Neural cell (in vitro differentiated cells): ENCODE results near the gene ITGA11. TPM values are rescaled to one million over a fixed set of nuclear protein-coding genes. Genes with fewer than 3 reads are reported as not detected.

Source experiments
- H2AFZ ChIP-seq: fragments of 200-600, 300-800 bp; sonication (generic), shearing (Covaris generic); 2 replicates; pipeline ENCODE4 v1.6.0; 2014; ENCODE audit warnings: low read depth, mild to moderate bottlenecking, antibody characterized with exemption, low read length, moderate library complexity
- H3F3A ChIP-seq: fragments of 200-600 bp; shearing (Covaris generic); 2 replicates; pipeline ENCODE4 v1.6.1; 2016; ENCODE audit warnings: mild to moderate bottlenecking, moderate library complexity, mixed read lengths, antibody characterized with exemption, low read length; ENCODE audit not compliant: insufficient read depth, poor library complexity, severe bottlenecking
- H3K27ac ChIP-seq: fragments of 200-600, 300-800 bp; sonication (generic), shearing (Covaris generic); 2 replicates; pipeline ENCODE4 v1.5.1; 2014; ENCODE audit warnings: mild to moderate bottlenecking, low read length, moderate library complexity
- H3K27me3 ChIP-seq: fragments of 300-800, 200-600 bp; sonication (generic), shearing (Covaris generic); 2 replicates; pipeline ENCODE4 v1.6.0; 2014; ENCODE audit warnings: mild to moderate bottlenecking, low read depth, low read length, moderate library complexity; ENCODE audit not compliant: insufficient read depth
- H3K36me3 ChIP-seq: fragments of 300-800, 200-600 bp; sonication (generic), shearing (Covaris generic); 2 replicates; pipeline ENCODE4 v1.5.1; 2014; ENCODE audit warnings: mild to moderate bottlenecking, antibody characterized with exemption, low read length, moderate library complexity; ENCODE audit not compliant: insufficient read depth
- H3K4me2 ChIP-seq: fragments of 300-800, 200-600 bp; sonication (generic), shearing (Covaris generic); 2 replicates; pipeline ENCODE4 v1.6.0; 2014; ENCODE audit warnings: mild to moderate bottlenecking, low read length
- H3K4me3 ChIP-seq: fragments of 300-800, 200-600 bp; sonication (generic), shearing (Covaris generic); 2 replicates; pipeline ENCODE4 v1.5.1; 2014; ENCODE audit warnings: mild to moderate bottlenecking, low read length, moderate library complexity
- H3K79me2 ChIP-seq: fragments of 200-600 bp; shearing (Covaris generic); replicated peaks from 2 replicates; pipeline ENCODE4 v1.6.0; 2014; ENCODE audit warnings: mild to moderate bottlenecking, low read length, moderate library complexity; ENCODE audit not compliant: insufficient read depth
- H3K9ac ChIP-seq: fragments of 300-800, 200-600 bp; sonication (generic), shearing (Covaris generic); 2 replicates; pipeline ENCODE4 v1.6.1; 2016; ENCODE audit warnings: mild to moderate bottlenecking, low read length, mixed read lengths
- H3K9me2 ChIP-seq: fragments of 200-600 bp; shearing (Covaris generic); 2 replicates; pipeline ENCODE4 v1.6.1; 2016; ENCODE audit warnings: mild to moderate bottlenecking, low read length, mixed read lengths; ENCODE audit not compliant: insufficient read depth
- H3K9me3 ChIP-seq: fragments of 200-600, 300-800 bp; sonication (generic), shearing (Covaris generic); 2 replicates; pipeline ENCODE4 v1.6.1; 2016; ENCODE audit warnings: mild to moderate bottlenecking, mixed run types, low read length, moderate library complexity, mixed read lengths
- H4K20me1 ChIP-seq: fragments of 200-600 bp; shearing (Covaris generic); 2 replicates; pipeline ENCODE4 v1.6.1; 2016; ENCODE audit warnings: mild to moderate bottlenecking, mixed run types; ENCODE audit not compliant: insufficient read depth
- CTCF ChIP-seq: fragments of 450-650 bp; IDR thresholded peaks from 2 replicates; pipeline ENCODE4 v1.5.1; 2014; ENCODE audit warnings: antibody characterized with exemption, mild to moderate bottlenecking, moderate library complexity; ENCODE audit not compliant: poor library complexity, severe bottlenecking
- EP300 ChIP-seq: fragments of 450-650 bp; conservative IDR thresholded peaks from 2 replicates; pipeline ENCODE4 v1.6.1; 2014; ENCODE audit warnings: antibody characterized with exemption, mild to moderate bottlenecking, moderate library complexity; ENCODE audit not compliant: poor library complexity, severe bottlenecking
- EZH2 ChIP-seq: fragments of 200-600, 300-800 bp; shearing (Covaris generic), sonication (generic); IDR thresholded peaks from 2 replicates; pipeline ENCODE4 v1.6.1; 2014; ENCODE audit warnings: antibody characterized with exemption, low read length, borderline replicate concordance, mild to moderate bottlenecking; ENCODE audit not compliant: insufficient read depth, poor library complexity, severe bottlenecking
- MXI1 ChIP-seq: fragments of 450-650 bp; conservative IDR thresholded peaks from 2 replicates; pipeline ENCODE4 v1.6.1; 2014; ENCODE audit warnings: antibody characterized with exemption, mild to moderate bottlenecking; ENCODE audit not compliant: poor library complexity, severe bottlenecking
- POLR2AphosphoS5 ChIP-seq: IDR thresholded peaks from 2 replicates; pipeline ENCODE4 v1.6.1; 2012
- RAD21 ChIP-seq: fragments of 450-650 bp; conservative IDR thresholded peaks from 2 replicates; pipeline ENCODE4 v1.6.1; 2014; ENCODE audit warnings: antibody characterized with exemption, mild to moderate bottlenecking, moderate library complexity
- REST ChIP-seq: IDR thresholded peaks from 2 replicates; pipeline ENCODE4 v1.6.1; 2012; ENCODE audit warnings: borderline replicate concordance
- SMC3 ChIP-seq: fragments of 450-650 bp; conservative IDR thresholded peaks from 2 replicates; pipeline ENCODE4 v1.6.1; 2014; ENCODE audit warnings: antibody characterized with exemption, mild to moderate bottlenecking, moderate library complexity; ENCODE audit not compliant: poor library complexity
- TAF1 ChIP-seq: IDR thresholded peaks from 2 replicates; pipeline ENCODE4 v1.6.1; 2012; ENCODE audit warnings: low read depth
- polyA plus RNA-seq: library from polyadenylated mRNA; depleted of rRNA; stranded (reverse); fragments of >200 nt; gene quantifications from 2 replicates; pipeline ENCODE4 v1.2.3, GENCODE V29; 2014

ITGA11 gene
- polyA plus RNA-seq, 1 donor from 2014 or later: not detected

- Histone ChIP-seq H3K4me3 (no peak overlapping the region), H4K20me1 (no peaks in the 10 kb centered on the region), H3K79me2 (no peaks in the 10 kb centered on the region), H3K9ac (no peak overlapping the region), H3K36me3 (no peaks in the 10 kb centered on the region), H3K27ac (no peak overlapping the region), H3K9me2 (no peaks in the 10 kb centered on the region), H3K9me3 (no peaks in the 10 kb centered on the region), H3K4me2 (no peak overlapping the region), H3F3A (no peaks in the 10 kb centered on the region), H2AFZ (no peak overlapping the region), H3K27me3 (peaks cover 21% of the 10 kb centered on the region)
- no peak for TF ChIP-seq EP300
- TF ChIP-seq EZH2: no peak
- TF ChIP-seq RAD21: no peak
- TF ChIP-seq MXI1: no peak
- no peak for TF ChIP-seq POLR2AphosphoS5
- no peak for TF ChIP-seq SMC3
- no peak for TF ChIP-seq CTCF
- TF ChIP-seq REST: no peak
- TF ChIP-seq TAF1: no peak
Measured at GRCh38 chr15:68436680-68437079, 4.7 kb upstream of the ITGA11 start.

GRCh38 chr15:68435966-68436365, 4.0 kb upstream of the ITGA11 start:
- Histone ChIP-seq H3K9ac (no peak overlapping the region), H3K27me3 (peaks cover 28% of the 10 kb centered on the region)

More at GRCh38 chr15:68435966-68436365, 4.0 kb upstream of the ITGA11 start:
- no peaks in the 10 kb centered on the region for H3F3A ChIP-seq
- no peak overlapping the region for H2AFZ ChIP-seq
- no peaks in the 10 kb centered on the region for H3K36me3 ChIP-seq
- no peak for TF ChIP-seq RAD21
- no peak for TF ChIP-seq CTCF
- no peak for TF ChIP-seq EZH2
- TF ChIP-seq TAF1: no peak
- no peak for TF ChIP-seq MXI1
- no peak for TF ChIP-seq EP300
- no peak for TF ChIP-seq POLR2AphosphoS5
- TF ChIP-seq REST: no peak
- no peak for TF ChIP-seq SMC3
- H3K4me3 ChIP-seq: no peak overlapping the region
- no peak overlapping the region for H3K27ac ChIP-seq
- H3K9me2 ChIP-seq: no peaks in the 10 kb centered on the region
- no peaks in the 10 kb centered on the region for H4K20me1 ChIP-seq
- H3K9me3 ChIP-seq: no peaks in the 10 kb centered on the region
- H3K4me2 ChIP-seq: no peak overlapping the region
- no peaks in the 10 kb centered on the region for H3K79me2 ChIP-seq
